ENCODE data around the gene CDR2.
"Not testable (repeated sequence)": the region's sequence is repeated elsewhere in the genome, so short reads cannot be mapped to it uniquely, and the experiment has no call there.

Gene CDR2

GRCh38 chr16:22370038-22370820 is 4.2 kb downstream of the CDR2 start:
- no peak for DNase-seq (ENCODE audit: low spot score)
- in situ Hi-C loops (cut with MboI; ENCODE audit: low sequenced_read_pairs, unreplicated experiment): no loop called here
- TF ChIP-seq CTCF (IDR thresholded peaks at IDR 0.05; ENCODE audit: borderline replicate concordance, control extremely low read depth, extremely low read depth, insufficient read depth, missing control alignments): no peak

GRCh38 chr16:22369221-22369811 is 5.1 kb downstream of the CDR2 start:
- in situ Hi-C loops (cut with MboI; ENCODE audit: low sequenced_read_pairs, unreplicated experiment): no loop called here
- no peak for DNase-seq (ENCODE audit: low spot score)
- TF ChIP-seq CTCF (IDR thresholded peaks at IDR 0.05; ENCODE audit: borderline replicate concordance, control extremely low read depth, extremely low read depth, insufficient read depth, missing control alignments): no peak

- in situ Hi-C loops (cut with MboI; ENCODE audit: low sequenced_read_pairs, unreplicated experiment); DNase-seq (ENCODE audit: low spot score): not testable (repeated sequence)
Measured at GRCh38 chr16:22368200-22368826, 6.1 kb downstream of the CDR2 start.

- TF ChIP-seq CTCF (IDR thresholded peaks at IDR 0.05; ENCODE audit: borderline replicate concordance, control extremely low read depth, extremely low read depth, insufficient read depth, missing control alignments): no peak
- DNase-seq (ENCODE audit: low spot score): no peak
- in situ Hi-C loops (cut with MboI; ENCODE audit: low sequenced_read_pairs, unreplicated experiment): no loop called here
Measured at GRCh38 chr16:22366889-22367288, 7.5 kb downstream of the CDR2 start.

GRCh38 chr16:22366371-22366770 is 8.0 kb downstream of the CDR2 start:
- DNase-seq (ENCODE audit: low spot score): no peak
- TF ChIP-seq CTCF (IDR thresholded peaks at IDR 0.05; ENCODE audit: borderline replicate concordance, control extremely low read depth, extremely low read depth, insufficient read depth, missing control alignments): no peak
- in situ Hi-C loops (cut with MboI; ENCODE audit: low sequenced_read_pairs, unreplicated experiment): no loop called here

DNA sequence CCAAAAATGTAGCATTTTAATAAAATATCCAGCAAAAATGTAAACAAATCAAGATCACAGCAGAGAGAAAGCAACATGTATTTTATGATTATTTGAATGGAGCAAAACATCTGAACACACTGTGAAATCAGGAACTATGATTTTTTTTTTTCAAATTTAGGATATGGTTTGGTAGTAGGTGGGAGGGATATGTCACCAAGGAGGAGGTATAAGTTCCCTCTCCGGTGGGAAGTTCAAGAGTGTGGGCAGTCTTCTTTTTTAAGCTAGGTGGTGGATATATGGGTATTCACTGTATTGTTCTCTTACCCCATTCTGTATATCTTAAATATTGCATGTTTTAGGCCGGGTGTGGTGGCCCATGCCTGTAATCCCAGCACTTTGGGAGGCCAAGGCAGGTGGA is 10.2 kb downstream of the CDR2 start:
- no peak for DNase-seq (ENCODE audit: low spot score)
- in situ Hi-C loops (cut with MboI; ENCODE audit: low sequenced_read_pairs, unreplicated experiment): no loop called here
- no peak for TF ChIP-seq CTCF (IDR thresholded peaks at IDR 0.05; ENCODE audit: borderline replicate concordance, control extremely low read depth, extremely low read depth, insufficient read depth, missing control alignments)
